HG03139 (cell line): ENCODE results near the gene CDH12.
"Not testable (repeated sequence)": the region's sequence is repeated elsewhere in the genome, so short reads cannot be mapped to it uniquely, and the experiment has no call there.

Source experiments
- ATAC-seq: cut with Tn5 transposase; IDR thresholded peaks from one replicate; pipeline ENCODE4 v1.9.1; 2021; ENCODE audit not compliant: unreplicated experiment

Gene CDH12

GRCh38 chr5:22051881-22052280 is 801.3 kb downstream of the CDH12 start:
- ATAC-seq, result no peak

- ATAC-seq, result no peak
Measured at GRCh38 chr5:22050931-22051330, 802.2 kb downstream of the CDH12 start.

- ATAC-seq, result no peak
Measured at GRCh38 chr5:22044229-22044628, 808.9 kb downstream of the CDH12 start.

GRCh38 chr5:22036061-22036460 is 817.1 kb downstream of the CDH12 start:
- no peak for ATAC-seq

GRCh38 chr5:22033066-22033465 is 820.1 kb downstream of the CDH12 start:
- no peak for ATAC-seq

DNA sequence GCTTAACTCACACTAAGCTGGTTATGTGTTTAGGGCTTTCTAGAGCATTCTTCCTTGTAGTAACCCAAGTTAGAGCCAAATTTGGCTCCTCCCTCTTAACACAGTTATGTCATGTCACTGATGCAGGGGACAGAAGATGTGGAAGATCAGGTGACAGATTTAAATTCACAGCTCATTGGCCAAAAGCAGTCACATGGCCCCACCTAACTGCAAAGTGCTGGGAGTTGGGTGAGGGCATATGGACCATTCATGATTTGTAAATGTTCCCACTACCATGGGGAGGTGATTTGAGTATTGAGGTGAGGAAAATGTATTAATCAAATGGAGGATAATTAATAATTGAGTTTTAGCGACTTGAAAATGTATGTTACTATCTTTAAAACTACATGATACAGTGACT is 829.4 kb downstream of the CDH12 start:
- no peak for ATAC-seq

GRCh38 chr5:22012893-22013292 is 840.3 kb downstream of the CDH12 start:
- ATAC-seq, result not testable (repeated sequence)

- not testable (repeated sequence) for ATAC-seq
Measured at GRCh38 chr5:22010808-22011207, 842.3 kb downstream of the CDH12 start.

- ATAC-seq, result not testable (repeated sequence)
Measured at GRCh38 chr5:22001097-22001496, 852.0 kb downstream of the CDH12 start.

DNA sequence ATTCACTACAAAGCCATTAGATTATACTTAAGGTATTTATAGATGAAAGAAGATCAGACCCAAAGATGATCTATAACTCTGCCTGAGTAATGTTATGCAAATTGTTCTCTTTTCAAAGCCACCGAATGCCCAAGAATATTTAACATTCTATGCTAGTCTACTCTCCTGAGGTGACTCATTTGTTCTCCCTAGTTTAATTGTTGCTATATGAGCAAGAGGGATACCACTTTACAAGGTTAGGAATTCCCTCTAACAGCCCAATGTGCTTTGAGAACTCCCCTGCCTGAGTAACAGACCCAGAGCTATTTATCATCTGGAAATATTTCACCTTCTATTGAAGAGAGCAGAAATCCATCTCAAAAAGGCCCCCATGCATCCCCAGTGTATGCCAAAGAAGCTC is 867.3 kb downstream of the CDH12 start:
- ATAC-seq, result not testable (repeated sequence)

DNA sequence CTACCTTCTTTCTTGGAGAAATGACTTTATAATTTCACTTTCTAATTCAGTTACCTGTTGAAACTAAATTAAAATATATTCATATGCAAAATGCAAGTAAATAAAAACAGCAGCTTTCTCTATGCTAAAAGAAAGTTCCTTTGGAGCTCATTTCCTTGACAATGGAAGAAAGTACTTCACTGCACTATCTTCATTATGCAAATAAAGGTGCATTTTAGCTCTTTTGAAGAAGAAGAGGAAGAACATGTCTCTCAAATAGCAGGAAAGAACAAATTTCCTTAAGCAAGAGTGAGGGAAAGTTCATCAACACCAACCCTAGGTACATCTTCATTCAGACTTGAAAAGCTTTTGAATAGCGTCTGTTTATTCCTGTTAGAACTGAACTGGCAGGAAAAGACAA is 901.6 kb downstream of the CDH12 start:
- ATAC-seq, result not testable (repeated sequence)

DNA sequence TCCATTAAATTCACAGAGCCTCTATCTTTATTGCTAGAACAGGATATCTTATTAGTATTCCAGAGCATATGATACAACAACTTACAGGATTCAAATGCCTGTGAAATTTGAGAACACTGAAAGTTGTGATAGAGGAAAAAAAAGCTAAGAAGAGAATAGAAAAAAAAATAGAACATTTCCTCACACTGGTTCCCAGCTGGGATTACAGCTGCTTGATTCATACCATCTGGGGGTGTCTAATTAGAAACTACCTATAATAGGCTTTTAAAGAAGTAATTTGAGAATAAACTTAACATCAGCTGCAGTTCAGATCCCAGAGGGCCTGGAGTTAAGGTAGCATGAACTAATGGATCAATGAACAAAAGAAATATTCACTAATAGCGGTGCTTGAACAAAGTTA is 922.0 kb downstream of the CDH12 start:
- ATAC-seq, result no peak

DNA sequence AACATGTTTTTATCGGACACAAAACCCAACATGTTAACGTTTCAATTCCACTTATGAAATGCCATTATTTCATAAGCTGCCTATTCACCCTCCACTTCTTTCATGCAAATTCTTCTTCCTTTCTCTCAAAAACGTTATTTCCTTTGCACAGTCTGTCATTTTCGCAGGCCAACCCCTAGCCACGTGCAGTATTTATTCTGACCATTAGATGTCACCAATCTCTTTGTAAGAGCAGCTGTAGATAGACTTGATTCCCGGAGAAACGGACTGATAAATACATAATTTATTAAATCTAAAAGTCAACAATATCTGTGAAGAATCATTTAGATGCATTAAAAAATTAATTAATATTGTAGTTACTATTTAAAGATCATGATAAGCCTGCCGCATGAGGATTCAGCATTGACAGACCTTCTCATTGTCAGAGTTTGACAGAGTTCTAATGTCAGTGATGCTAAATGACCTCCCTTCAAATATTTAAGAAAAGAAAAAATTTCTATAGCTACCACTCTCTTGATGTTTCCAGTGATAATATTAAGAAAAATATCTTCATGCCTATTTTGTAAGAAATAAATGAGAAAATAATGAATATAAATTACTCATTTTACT is 933.6 kb downstream of the CDH12 start:
- peak; percentile 93 for ATAC-seq

- ATAC-seq, result no peak
Measured at GRCh38 chr5:21918451-21918850, 934.7 kb downstream of the CDH12 start.

- no peak for ATAC-seq
Measured at GRCh38 chr5:21910731-21911130, 942.4 kb downstream of the CDH12 start.

- ATAC-seq, result no peak
Measured at GRCh38 chr5:21895766-21896350, 957.3 kb downstream of the CDH12 start.

DNA sequence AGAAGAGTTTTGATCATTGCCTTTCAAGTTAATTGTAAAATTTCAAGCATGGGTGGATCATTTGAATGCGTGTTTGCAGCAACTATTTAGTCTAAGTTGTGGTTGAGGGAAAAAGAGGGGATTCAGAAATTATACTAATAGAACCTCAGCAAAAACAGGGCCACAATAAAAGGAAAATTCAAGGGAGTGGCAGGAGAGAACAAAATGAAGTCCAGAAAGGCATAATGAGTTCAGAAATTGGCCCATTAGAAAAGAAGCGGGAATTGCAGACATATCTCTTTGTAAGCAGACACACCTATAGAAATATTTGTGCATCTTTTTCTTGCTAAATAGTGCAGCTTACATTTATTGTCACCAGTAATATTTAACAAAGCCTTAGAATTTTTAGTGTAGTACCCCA is 960.0 kb downstream of the CDH12 start:
- no peak for ATAC-seq

DNA sequence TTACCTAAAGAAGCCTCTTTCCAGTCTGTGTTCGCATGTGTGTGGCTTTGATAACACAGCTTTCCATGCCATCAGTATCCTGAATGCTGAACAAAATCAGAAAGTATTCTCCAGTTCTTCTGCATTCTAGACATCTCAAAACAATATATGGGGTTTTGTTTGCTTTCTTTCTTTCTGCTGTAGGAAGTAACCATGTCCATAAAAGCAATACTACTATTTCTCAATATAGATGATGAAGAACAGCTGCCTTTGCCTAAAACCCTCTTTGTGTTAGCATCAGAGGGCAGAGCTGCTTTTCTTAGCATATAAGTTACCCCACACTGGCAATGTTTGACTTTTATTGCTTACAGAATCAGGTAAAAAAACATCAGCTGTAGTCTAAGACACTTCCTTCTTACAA is 963.6 kb downstream of the CDH12 start:
- no peak for ATAC-seq

DNA sequence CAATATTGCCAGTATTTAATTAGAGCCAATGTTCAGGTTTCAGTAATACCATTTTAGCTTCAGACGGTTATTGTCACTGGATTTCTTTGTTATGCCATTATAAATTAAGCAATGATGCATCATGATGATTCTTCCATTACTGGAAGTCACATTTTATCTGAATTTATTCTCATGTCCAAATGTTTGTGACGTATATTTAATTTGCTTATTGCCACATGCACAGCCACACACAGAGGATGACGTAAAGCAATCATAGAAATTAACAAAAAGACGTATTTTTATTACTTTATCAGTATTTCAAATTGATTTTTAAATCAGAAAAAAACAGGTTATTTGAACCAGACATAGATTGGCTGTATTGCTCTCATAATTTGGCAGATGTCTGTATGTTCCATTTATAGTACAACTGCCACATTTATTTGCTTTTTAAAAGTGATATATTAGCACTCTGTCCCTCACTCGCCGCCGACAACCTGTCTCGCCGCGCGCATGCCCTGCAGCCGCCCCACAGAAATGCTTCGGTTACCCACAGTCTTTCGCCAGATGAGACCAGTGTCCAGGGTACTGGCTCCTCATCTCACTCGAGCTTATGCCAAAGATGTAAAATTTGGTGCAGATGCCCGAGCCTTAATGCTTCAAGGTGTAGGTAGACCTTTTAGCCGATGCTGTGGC is 970.9 kb downstream of the CDH12 start:
- no peak for ATAC-seq

GRCh38 chr5:21880164-21880563 is 973.0 kb downstream of the CDH12 start:
- no peak for ATAC-seq

DNA sequence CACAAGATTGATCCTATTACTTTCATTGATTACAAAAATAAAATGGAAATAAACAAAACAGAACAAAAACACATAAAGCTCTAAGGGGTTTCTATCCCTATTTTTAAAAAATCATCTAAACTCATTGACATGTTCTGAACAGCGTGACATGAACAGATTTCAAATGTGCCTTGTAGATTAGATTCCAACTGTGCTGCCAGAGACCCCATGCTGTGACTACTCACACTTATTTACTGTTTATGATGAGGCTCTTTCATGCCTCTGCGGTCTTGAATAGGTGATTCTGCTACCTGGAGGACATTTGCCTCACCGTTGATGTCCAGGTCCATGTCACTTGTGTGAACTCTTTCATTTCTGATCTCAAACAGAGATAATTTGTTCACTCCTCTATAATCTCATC is 990.2 kb downstream of the CDH12 start:
- ATAC-seq, result no peak

DNA sequence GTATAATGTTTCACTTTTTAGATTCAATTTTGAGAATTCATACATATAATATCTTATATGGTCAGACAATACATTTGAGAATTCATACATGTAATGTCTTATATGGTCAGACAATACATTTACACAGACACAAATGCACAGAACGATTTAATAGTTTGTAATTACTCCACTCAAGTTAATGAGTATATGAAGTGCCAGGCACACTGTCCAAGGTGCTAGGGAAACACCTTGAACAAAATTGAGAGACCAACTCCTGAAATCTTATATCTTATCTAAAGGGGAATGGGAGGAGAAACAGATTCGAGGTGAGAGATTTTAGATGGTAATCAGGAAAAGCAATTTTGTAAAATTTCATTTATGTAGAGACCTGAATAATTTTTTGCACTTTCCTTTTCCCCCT is 994.7 kb downstream of the CDH12 start:
- no peak for ATAC-seq

GRCh38 chr5:21856987-21857386 is 996.2 kb downstream of the CDH12 start:
- no peak for ATAC-seq
